GM21619 (cell line): ENCODE data around the gene FOXP4.

Source experiments
- ATAC-seq: cut with Tn5 transposase; IDR thresholded peaks from one replicate; pipeline ENCODE4 v1.9.1; 2021; ENCODE audit not compliant: unreplicated experiment

Gene FOXP4

GRCh38 chr6:41563060-41563776 lies 17.0 kb downstream of the FOXP4 start:
- ATAC-seq, result no peak

GRCh38 chr6:41564448-41565142 lies 18.4 kb downstream of the FOXP4 start:
- ATAC-seq, result no peak

DNA sequence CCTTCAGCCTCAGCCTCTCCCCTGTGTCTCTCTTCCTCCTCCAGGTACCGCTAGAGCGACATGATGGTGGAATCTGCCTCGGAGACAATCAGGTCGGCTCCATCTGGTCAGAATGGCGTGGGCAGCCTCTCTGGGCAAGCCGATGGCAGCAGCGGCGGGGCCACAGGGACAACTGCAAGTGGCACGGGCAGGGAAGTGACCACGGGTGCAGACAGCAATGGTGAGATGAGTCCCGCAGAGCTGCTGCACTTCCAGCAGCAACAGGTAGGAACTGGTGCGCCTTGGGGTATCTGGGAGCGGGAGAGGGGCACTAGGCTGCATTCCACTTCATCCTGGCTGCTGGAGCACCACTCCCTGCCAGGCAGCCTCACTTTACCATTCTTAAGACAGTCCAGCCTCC lies 19.5 kb downstream of the FOXP4 start:
- no peak for ATAC-seq

GRCh38 chr6:41566961-41567360 lies 20.8 kb downstream of the FOXP4 start:
- no peak for ATAC-seq

- ATAC-seq, result no peak
Observed at GRCh38 chr6:41567684-41568083, 21.5 kb downstream of the FOXP4 start.

DNA sequence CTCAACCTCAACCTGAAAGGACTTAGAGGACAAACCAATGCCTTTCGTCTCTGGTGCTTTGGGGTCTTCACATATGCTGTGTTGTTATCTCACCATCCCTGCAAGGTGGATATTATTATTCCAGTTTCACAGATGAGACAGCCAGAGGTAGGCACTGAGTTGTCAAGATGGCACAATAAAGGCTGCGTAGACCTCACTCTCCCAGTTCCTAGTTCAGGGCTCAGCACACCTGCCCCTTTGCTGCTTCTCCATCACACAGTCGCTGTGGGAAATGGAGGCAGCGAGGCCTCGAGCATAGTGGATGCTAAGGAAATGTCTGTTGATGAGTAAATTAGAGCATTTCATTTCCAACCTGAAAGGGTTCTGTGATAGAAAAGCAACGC lies 22.0 kb downstream of the FOXP4 start:
- no peak for ATAC-seq

- no peak for ATAC-seq
Observed at GRCh38 chr6:41568585-41569384, 22.6 kb downstream of the FOXP4 start.

DNA sequence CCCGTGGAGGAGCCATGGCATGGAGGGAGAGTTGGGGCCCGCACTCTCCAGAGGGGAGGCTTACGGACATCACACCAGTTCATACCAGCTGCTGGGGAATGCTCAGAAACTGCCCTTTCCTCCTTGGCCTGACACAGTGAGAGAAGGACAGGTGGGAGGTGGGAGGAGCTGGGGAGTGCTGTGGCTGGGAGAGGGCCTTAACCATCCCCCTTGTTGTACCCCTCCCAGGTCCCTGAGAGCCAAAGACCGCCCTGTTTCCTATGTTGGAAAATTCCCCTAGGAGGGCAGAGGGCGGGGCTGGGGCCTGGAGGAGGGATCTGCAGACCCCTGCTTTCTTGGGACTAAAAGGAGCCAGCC lies 24.1 kb downstream of the FOXP4 start:
- no peak for ATAC-seq

GRCh38 chr6:41571021-41571780 lies 25.0 kb downstream of the FOXP4 start:
- no peak for ATAC-seq

- no peak for ATAC-seq
Observed at GRCh38 chr6:41572613-41573012, 26.4 kb downstream of the FOXP4 start.

GRCh38 chr6:41573276-41573675 lies 27.1 kb downstream of the FOXP4 start:
- no peak for ATAC-seq

DNA sequence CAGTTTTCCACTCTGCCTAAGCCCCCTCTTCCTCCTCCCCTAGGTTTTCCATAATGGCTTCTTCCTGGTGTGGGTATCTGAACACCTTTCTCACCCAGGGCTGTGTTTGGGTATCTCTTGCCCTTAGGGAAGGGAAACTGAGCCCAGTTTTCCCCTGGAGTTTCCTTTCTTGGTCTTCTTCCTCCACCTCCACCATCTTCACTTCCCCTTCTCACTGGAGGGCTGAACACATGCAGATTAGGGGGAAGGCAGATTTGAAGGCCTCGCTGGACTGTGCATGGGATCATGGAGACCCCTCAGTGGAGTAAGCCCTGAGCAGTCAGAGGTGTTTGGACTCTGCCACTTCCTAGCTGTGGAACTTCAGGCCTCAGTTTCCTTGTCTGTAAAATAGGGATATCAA lies 27.8 kb downstream of the FOXP4 start:
- no peak for ATAC-seq

DNA sequence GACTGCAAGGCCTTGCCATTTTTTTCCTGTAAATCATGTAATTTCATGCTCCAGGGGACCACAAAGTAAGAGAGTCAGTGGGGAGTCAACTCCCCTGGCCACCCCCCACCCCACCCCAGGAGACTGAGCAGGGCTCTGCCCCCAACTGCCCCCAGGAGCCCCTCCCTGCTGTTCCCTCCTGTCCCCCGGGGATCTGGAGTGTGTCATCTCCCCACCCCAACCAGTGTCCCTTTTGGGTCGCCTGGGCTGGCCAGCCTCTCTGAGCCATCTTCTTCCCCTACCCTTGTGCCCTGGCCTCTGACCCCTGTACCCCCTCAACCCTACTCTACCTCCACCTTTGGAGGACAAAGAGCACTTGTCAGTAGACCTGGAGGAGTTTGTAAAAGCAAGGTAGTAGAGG lies 29.4 kb downstream of the FOXP4 start:
- no peak for ATAC-seq

DNA sequence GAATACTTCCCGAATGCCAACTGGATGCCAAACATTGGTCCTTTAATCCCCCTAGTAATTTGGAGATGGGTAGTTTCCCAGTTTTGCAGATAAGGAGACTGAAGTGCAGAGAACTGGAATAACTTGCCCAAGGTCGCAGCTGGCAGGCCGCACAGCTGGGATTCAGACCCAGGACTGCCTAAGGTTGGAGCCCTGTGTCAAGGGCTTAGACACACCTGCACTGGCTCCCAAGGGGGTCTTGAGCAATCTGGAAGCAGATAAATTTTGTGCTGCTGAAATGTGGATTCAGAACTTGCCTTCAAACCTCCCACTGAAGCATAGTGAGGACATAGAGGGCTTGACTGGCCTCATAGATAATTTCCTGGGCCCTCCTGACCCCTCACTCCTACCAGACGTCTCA lies 30.5 kb downstream of the FOXP4 start:
- no peak for ATAC-seq

- no peak for ATAC-seq
Observed at GRCh38 chr6:41577356-41578216, 31.4 kb downstream of the FOXP4 start.

DNA sequence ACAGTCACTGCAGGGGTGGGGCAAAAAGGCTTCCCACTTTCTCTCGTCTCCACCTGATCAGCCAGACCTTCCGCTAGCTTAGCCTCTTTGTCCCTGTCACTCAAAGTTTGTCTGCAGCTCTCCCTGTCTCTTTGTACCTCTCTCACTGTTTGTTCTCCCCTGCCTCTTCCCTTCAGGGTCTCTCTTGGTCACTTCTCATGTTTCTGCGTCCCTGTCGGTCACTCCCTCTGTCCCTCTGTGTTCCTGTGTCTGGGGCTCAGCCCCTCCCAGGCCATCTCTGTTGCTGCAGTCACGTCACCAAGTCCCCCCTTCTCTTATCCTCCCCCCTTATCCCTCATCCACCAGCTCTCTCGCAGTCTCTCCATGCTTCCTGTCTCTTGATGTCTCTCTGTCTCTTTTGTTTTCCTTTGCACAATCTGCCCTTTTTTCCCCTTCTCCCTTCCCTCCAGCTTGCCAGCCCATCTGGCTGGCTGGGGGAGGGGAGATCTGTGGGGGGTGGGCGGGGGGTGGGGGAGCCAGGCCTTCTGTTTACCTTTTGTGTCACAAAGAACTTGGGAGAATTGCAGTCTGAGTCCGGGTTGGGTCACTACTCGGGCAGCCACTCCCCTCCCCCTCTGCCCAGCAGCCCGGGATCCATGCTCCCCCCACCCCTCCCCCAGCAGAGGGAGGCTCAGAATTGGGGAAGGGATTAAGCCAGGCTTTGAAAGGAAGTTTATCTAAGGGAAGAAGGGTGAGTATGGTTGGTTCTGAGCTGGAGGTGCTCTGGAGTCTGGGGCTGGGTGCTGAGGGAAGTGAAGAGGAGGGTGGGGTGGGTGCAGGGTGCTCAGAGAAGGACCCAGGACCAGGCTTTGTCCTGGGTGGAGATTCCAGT lies 32.3 kb downstream of the FOXP4 start:
- no peak for ATAC-seq

DNA sequence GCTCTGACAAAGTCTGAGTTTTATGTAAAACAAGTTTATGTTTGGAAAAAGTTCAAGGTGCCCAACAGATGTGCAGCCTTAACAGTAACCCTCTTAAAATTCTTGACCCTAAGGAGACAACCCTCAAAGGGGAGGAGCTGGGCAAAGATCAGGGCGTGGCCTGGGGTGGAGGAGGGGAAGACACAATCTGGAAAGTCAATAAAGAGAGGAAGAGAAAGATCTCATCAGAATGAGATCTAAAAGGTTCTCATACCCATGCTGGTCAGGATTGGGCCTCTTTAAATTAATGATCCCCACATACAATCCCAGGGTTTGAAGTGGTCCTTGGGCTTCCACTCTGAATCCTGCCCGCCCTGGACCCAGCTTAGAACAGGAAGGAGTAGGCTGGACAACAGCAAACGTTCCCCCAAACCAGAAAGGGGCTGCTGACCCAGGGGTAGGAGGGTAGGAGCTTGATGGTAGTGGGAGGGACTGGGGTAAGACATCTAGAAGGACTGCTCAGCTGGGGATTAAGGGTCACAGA lies 33.0 kb downstream of the FOXP4 start:
- ATAC-seq, result no peak

DNA sequence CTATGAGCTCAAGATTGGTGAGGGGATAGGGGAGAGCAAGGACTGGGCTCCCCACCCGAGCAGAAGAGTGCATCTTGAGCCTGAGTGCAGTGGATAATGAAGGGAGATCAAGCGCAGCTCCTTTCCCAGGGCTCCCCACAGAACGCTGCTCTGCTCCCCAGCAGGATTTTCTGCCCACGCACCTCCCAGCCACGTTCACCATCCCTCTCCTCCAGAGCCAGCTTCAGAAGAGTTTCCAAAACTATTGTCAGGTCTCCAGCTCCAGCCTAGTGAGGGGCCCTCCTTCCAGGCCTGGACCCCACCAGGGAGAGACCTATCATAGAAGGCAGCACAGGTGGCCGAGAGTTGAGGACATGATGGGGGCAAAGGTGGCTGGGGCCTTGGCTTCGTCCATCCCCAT lies 34.5 kb downstream of the FOXP4 start:
- ATAC-seq, result no peak

GRCh38 chr6:41581381-41581991 lies 35.3 kb downstream of the FOXP4 start:
- no peak for ATAC-seq
